H1 (cell line): ENCODE data around the gene SOX4. TPM values are rescaled to one million over a fixed set of nuclear protein-coding genes. Genes with fewer than 3 reads are reported as not detected.

ENCODE experiments used
- CTCF ChIA-PET: fragments of 300-600 bp; sonication (Branson Sonifier 250); formaldehyde crosslinking; loops from one replicate; lab custom pipeline; 2021; ENCODE audit not compliant: partially characterized antibody; lab: Charles Lee
- POLR2A ChIA-PET: fragments of 300-600 bp; sonication (Branson Sonifier 250); formaldehyde crosslinking; loops from one replicate; lab custom pipeline; 2021; ENCODE audit warnings: inconsistent platforms; ENCODE audit not compliant: partially characterized antibody; lab: Charles Lee
- DNase-seq, 2 experiments: peaks; one replicate each; pipeline versions ENCODE4 v3.0.0 to v3.0.0-alpha.2; 2010 to 2022; ENCODE audit warnings: low spot score in 2 of 2, low read depth in 1 of 2, mixed read lengths in 1 of 2
- FAIRE-seq: peaks from 2 replicates; lab custom pipeline; 2011; peaks lifted over from hg19 to GRCh38; lab: Jason Lieb, UNC
- H2AFZ ChIP-seq: 2 replicates; pipeline ENCODE4 v1.8.1; 2012; ENCODE audit warnings: low read length, inconsistent platforms
- H2AK5ac ChIP-seq: 2 replicates; pipeline ENCODE4 v1.6.1; 2013; ENCODE audit warnings: low read depth, low read length
- H2BK120ac ChIP-seq: replicated peaks from 2 replicates; pipeline ENCODE3; 2013; ENCODE audit warnings: low read depth, low read length, inconsistent platforms
- H2BK12ac ChIP-seq: 2 replicates; pipeline ENCODE4 v1.6.1; 2013; ENCODE audit warnings: low read depth, low read length
- H2BK15ac ChIP-seq: 2 replicates; pipeline ENCODE4 v1.6.1; 2013; ENCODE audit warnings: low read length
- H2BK20ac ChIP-seq: 2 replicates; pipeline ENCODE4 v1.6.1; 2013; ENCODE audit warnings: low read length
- H2BK5ac ChIP-seq: 2 replicates; pipeline ENCODE4 v1.6.1; 2013; ENCODE audit warnings: low read depth, low read length
- H3K14ac ChIP-seq: 2 replicates; pipeline ENCODE4 v1.6.1; 2013; ENCODE audit warnings: inconsistent platforms; ENCODE audit not compliant: insufficient read length
- H3K18ac ChIP-seq: 2 replicates; pipeline ENCODE4 v1.6.1; 2013; ENCODE audit warnings: low read length; ENCODE audit errors: extremely low read depth
- H3K23ac ChIP-seq: 2 replicates; pipeline ENCODE4 v1.6.1; 2013; ENCODE audit warnings: inconsistent platforms; ENCODE audit not compliant: insufficient read length
- H3K23me2 ChIP-seq: 2 replicates; pipeline ENCODE4 v1.6.1; 2013; ENCODE audit warnings: low read depth, low read length
- H3K27ac ChIP-seq: 2 replicates; pipeline ENCODE4 v1.6.1; 2011; ENCODE audit warnings: low read depth, low read length, inconsistent platforms
- H3K27me3 ChIP-seq, 4 experiments: replicated peaks in 1 of 4; 1 replicate in 1 of 4; 2 replicates in 3 of 4; pipeline versions ENCODE4 v1.6.1 to v1.8.1; 2011 to 2013; ENCODE audit warnings: low read length in 3 of 4, mild to moderate bottlenecking in 3 of 4, inconsistent platforms in 2 of 4, mixed read lengths in 2 of 4, moderate library complexity in 1 of 4; ENCODE audit not compliant: control insufficient read depth in 3 of 4, insufficient read depth in 3 of 4; ENCODE audit errors: extremely low read depth in 1 of 4
- H3K36me3 ChIP-seq, 4 experiments: 2 replicates each; pipeline versions ENCODE4 v1.6.1 to v1.8.1; 2011 to 2013; ENCODE audit warnings: mild to moderate bottlenecking in 4 of 4, low read length in 3 of 4, moderate library complexity in 2 of 4, control low read depth in 1 of 4, inconsistent platforms in 1 of 4; ENCODE audit not compliant: insufficient read depth in 4 of 4, control insufficient read depth in 2 of 4
- H3K4ac ChIP-seq: replicated peaks from 2 replicates; pipeline ENCODE3; 2013; ENCODE audit warnings: low read length, low read depth, mixed read lengths, inconsistent platforms; ENCODE audit not compliant: insufficient read length
- H3K4me1 ChIP-seq, 4 experiments: replicated peaks in 1 of 4; 1 replicate in 1 of 4; 2 replicates in 3 of 4; pipeline versions ENCODE4 v1.6.1 to v1.8.1; 2011 to 2013; ENCODE audit warnings: low read length in 3 of 4, inconsistent platforms in 2 of 4, mixed read lengths in 1 of 4; ENCODE audit not compliant: insufficient read depth in 4 of 4, control insufficient read depth in 3 of 4
- H3K4me2 ChIP-seq, 2 experiments: 2 replicates each; pipeline versions ENCODE4 v1.6.1 to v1.8.1; 2011 to 2013; ENCODE audit warnings: low read depth in 2 of 2, low read length in 2 of 2, control low read depth in 1 of 2, inconsistent platforms in 1 of 2, mild to moderate bottlenecking in 1 of 2; ENCODE audit not compliant: insufficient read depth in 1 of 2
- H3K4me3 ChIP-seq, 4 experiments: fragments of 200-600, 300-600 bp in 1 of 4; sonication (generic), shearing (Covaris generic), sonication (Bioruptor Twin) in 1 of 4; 2 replicates each; pipeline versions ENCODE4 v1.5.1 to v1.8.1; 2011 to 2016; ENCODE audit warnings: low read length in 4 of 4, low read depth in 3 of 4, control low read depth in 2 of 4, inconsistent platforms in 2 of 4, mild to moderate bottlenecking in 2 of 4, mixed read lengths in 1 of 4, moderate library complexity in 1 of 4; ENCODE audit not compliant: insufficient read depth in 2 of 4; ENCODE audit errors: extremely low read depth in 1 of 4
- H3K56ac ChIP-seq: replicated peaks from 2 replicates; pipeline ENCODE3; 2013; ENCODE audit warnings: low read depth, mild to moderate bottlenecking, mixed read lengths, low read length, inconsistent platforms; ENCODE audit not compliant: insufficient read length
- H3K79me1 ChIP-seq: 2 replicates; pipeline ENCODE4 v1.6.1; 2013; ENCODE audit warnings: low read depth, low read length, control low read depth
- H3K79me2 ChIP-seq, 2 experiments: 2 replicates each; pipeline versions ENCODE4 v1.6.1 to v1.8.1; 2012 to 2013; ENCODE audit warnings: low read length in 2 of 2, mild to moderate bottlenecking in 2 of 2, inconsistent platforms in 1 of 2; ENCODE audit not compliant: insufficient read depth in 2 of 2, control insufficient read depth in 1 of 2
- H3K9ac ChIP-seq, 4 experiments: replicated peaks in 1 of 4; 1 replicate in 1 of 4; 2 replicates in 3 of 4; pipeline versions ENCODE4 v1.6.1 to v1.8.1; 2011 to 2013; ENCODE audit warnings: low read depth in 3 of 4, low read length in 3 of 4, control low read depth in 2 of 4, mild to moderate bottlenecking in 2 of 4, moderate library complexity in 2 of 4, inconsistent platforms in 1 of 4; ENCODE audit errors: extremely low read depth in 1 of 4
- H3K9me3 ChIP-seq, 2 experiments: 2 replicates each; pipeline versions ENCODE4 v1.6.1 to v1.8.1; 2012 to 2013; ENCODE audit warnings: mild to moderate bottlenecking in 2 of 2, moderate library complexity in 2 of 2, control low read depth in 1 of 2, inconsistent platforms in 1 of 2, low read depth in 1 of 2, low read length in 1 of 2, mixed read lengths in 1 of 2; ENCODE audit not compliant: insufficient read depth in 2 of 2
- H4K20me1 ChIP-seq, 2 experiments: replicated peaks in 1 of 2; 2 replicates each; pipeline versions ENCODE3 to v1.8.1; 2011 to 2013; ENCODE audit warnings: inconsistent platforms in 2 of 2, low read length in 2 of 2, mild to moderate bottlenecking in 1 of 2; ENCODE audit not compliant: insufficient read depth in 2 of 2, control insufficient read depth in 1 of 2
- H4K5ac ChIP-seq: 2 replicates; pipeline ENCODE4 v1.6.1; 2013; ENCODE audit warnings: low read length, low read depth, mixed read lengths, inconsistent platforms; ENCODE audit not compliant: insufficient read length
- H4K8ac ChIP-seq: 2 replicates; pipeline ENCODE4 v1.8.0; 2013; ENCODE audit warnings: mild to moderate bottlenecking, moderate library complexity, low read length, inconsistent platforms; ENCODE audit not compliant: insufficient read depth; ENCODE audit errors: extremely low read depth
- H4K91ac ChIP-seq: replicated peaks from 2 replicates; pipeline ENCODE3; 2013; ENCODE audit warnings: low read length, mixed read lengths, inconsistent platforms; ENCODE audit not compliant: insufficient read length
- CBX8 ChIP-seq: fragments of 300-800, 300-1000 bp; sonication (generic); IDR thresholded peaks from 2 replicates; pipeline ENCODE4 v1.7.1; 2016; ENCODE audit warnings: low read depth, low read length, borderline replicate concordance
- CHD1 ChIP-seq: IDR thresholded peaks from 2 replicates; pipeline ENCODE4 v1.6.1; 2012; ENCODE audit warnings: low read depth, low read length, improper control_type of control experiment
- CTCF ChIP-seq, 3 experiments: IDR thresholded peaks; 1 replicate in 2 of 3; 2 replicates in 1 of 3; pipeline versions ENCODE4 v1.5.1 to v1.6.1; 2011; ENCODE audit warnings: low read length in 3 of 3, mild to moderate bottlenecking in 3 of 3, inconsistent platforms in 2 of 3, low read depth in 1 of 3, moderate library complexity in 1 of 3; ENCODE audit not compliant: insufficient read depth in 1 of 3; ENCODE audit errors: control extremely low read depth in 1 of 3
- EGR1 ChIP-seq: IDR thresholded peaks from 2 replicates; pipeline ENCODE4 v1.6.1; 2011; ENCODE audit warnings: low read depth, low read length, borderline replicate concordance
- POLR2AphosphoS5 ChIP-seq: IDR thresholded peaks from 2 replicates; pipeline ENCODE4 v1.6.1; 2011; ENCODE audit warnings: low read depth, low read length
- RAD21 ChIP-seq, 2 experiments: IDR thresholded peaks in 1 of 2; conservative IDR thresholded peaks in 1 of 2; 2 replicates each; pipeline ENCODE4 v1.6.1; 2011; ENCODE audit warnings: low read depth in 2 of 2, low read length in 2 of 2, improper control_type of control experiment in 1 of 2, inconsistent platforms in 1 of 2, mild to moderate bottlenecking in 1 of 2, moderate library complexity in 1 of 2
- TAF7 ChIP-seq: optimal IDR thresholded peaks from 2 replicates; pipeline ENCODE3; 2011; ENCODE audit warnings: low read depth, mild to moderate bottlenecking, inconsistent platforms, low read length, moderate library complexity, borderline replicate concordance
- TEAD4 ChIP-seq: IDR thresholded peaks from 2 replicates; pipeline ENCODE4 v1.6.1; 2012; ENCODE audit warnings: low read depth, low read length, inconsistent platforms, mixed read lengths
- WGBS, 2 experiments: shearing (Covaris generic) in 1 of 2; methylation state at CpG; one replicate each; pipeline versions ENCODE4 v1.1.6 to v1.1.7; 2013 to 2015; ENCODE audit warnings: low lambda C conversion rate in 2 of 2, mixed read lengths in 2 of 2, inconsistent platforms in 1 of 2, low coverage in 1 of 2, missing lambda C conversion rate in 1 of 2; ENCODE audit not compliant: insufficient replicate concordance in 2 of 2, insufficient coverage in 1 of 2, insufficient read length in 1 of 2; ENCODE audit errors: extremely low coverage in 1 of 2, missing lambda C conversion rate in 1 of 2; 5-methylcytosine and 5-hydroxymethylcytosine counted together
- polyA plus RNA-seq, 7 experiments: library from polyadenylated mRNA; depleted of rRNA in 3 of 7; stranded (reverse) in 5 of 7; unstranded in 2 of 7; fragments of >200 nt in 5 of 7; fragments of 200-250 nt in 2 of 7; gene quantifications; 1 replicate in 5 of 7; 2 replicates in 1 of 7; 4 replicates in 1 of 7; pipeline versions ENCODE4 v1.2.1 to v1.2.3, GENCODE V29; 2011 to 2013; ENCODE audit warnings: missing spikeins in 2 of 7, mixed read lengths in 2 of 7
- total RNA-seq: library from RNA; stranded (reverse); fragmentation: NEBNext Ultra II Directional; extraction: Animal tissue kit (Norgen Biotek cat#: 25700); gene quantifications from 2 replicates; pipeline ENCODE4 v1.2.1, GENCODE V29; 2021

Gene SOX4
- total and polyA plus RNA-seq, 2 of the 8 experiments (the other 6 are each of a cell fraction or from before 2014, with no cell fraction given) = 14.1 to 169 TPM

GRCh38 chr6:21596949-21597682, 3.6 kb downstream of the SOX4 start:
- no peak overlapping the region for H2BK20ac ChIP-seq
- no peak overlapping the region for H3K4ac ChIP-seq
- no peak overlapping the region for H2BK12ac ChIP-seq
- H3K14ac ChIP-seq = no peak overlapping the region
- no peak overlapping the region for H3K56ac ChIP-seq
- H3K4me1 ChIP-seq = peaks cover 0 to 13% (median 6%) of the 10 kb centered on the region in 4 experiments; a peak in 6 of 7 replicates
- peak overlapping the region; percentile 80 to 87 for H3K4me2 ChIP-seq
- H3K9me3 ChIP-seq = no peaks in the 10 kb centered on the region
- H3K27ac ChIP-seq = peak overlapping the region; percentile 73; the same call in 1 of the 2 replicates
- TF ChIP-seq CBX8 (no peak), TAF7 (peak; percentile 44), TEAD4 (no peak), CHD1 (peak; percentile 9; the same call in 1 of the 2 replicates), POLR2AphosphoS5 (no peak), EGR1 (no peak), RAD21 (IDR thresholded peaks at IDR 0.05 in 1 of 2, conservative IDR thresholded peaks at IDR 0.05 in 1 of 2; ENCODE audit: low read depth in 2 of 2, low read length in 2 of 2) (peak in 1 of 2 experiments; percentile 4; a peak in 2 of 4 replicates), CTCF (IDR thresholded peaks at IDR 0.05; ENCODE audit: control extremely low read depth in 1 of 3, insufficient read depth in 1 of 3, low read depth in 1 of 3, low read length in 3 of 3) (peak in 1 of 3 experiments; percentile 25; a peak in 1 of 4 replicates)
- ChIA-PET CTCF (interaction anchor here (1.0 to 2.1 kb wide), 4 partner anchors 9 to 334 kb away, joined by 3 to 5 read pairs (median 3); no protein-coding TSS in a partner anchor), POLR2A (interaction anchor here (0.7 to 10.3 kb wide), 8 partner anchors 9 to 673 kb away, joined by 3 to 161 read pairs (median 6); no protein-coding TSS in a partner anchor)
- H4K8ac ChIP-seq = no peak overlapping the region
- no peak overlapping the region for H4K91ac ChIP-seq
- H3K27me3 ChIP-seq = no peaks in the 10 kb centered on the region
- H3K79me1 ChIP-seq = no peaks in the 10 kb centered on the region
- peaks cover 0 to 30% (median 6%) of the 10 kb centered on the region in 4 experiments; a peak in 2 of 8 replicates for H3K36me3 ChIP-seq
- no peak overlapping the region for H3K23ac ChIP-seq
- H4K20me1 ChIP-seq = peaks cover 6 to 7% of the 10 kb centered on the region in 2 experiments
- H2BK15ac ChIP-seq = no peak overlapping the region
- H2AK5ac ChIP-seq = no peak overlapping the region
- H3K4me3 ChIP-seq = peak overlapping the region; percentile 80 to 97 (median 84)
- H2BK5ac ChIP-seq = no peak overlapping the region
- peaks cover 29 to 69% of the 10 kb centered on the region in 2 experiments for H3K79me2 ChIP-seq
- DNase-seq (no peak), FAIRE-seq (no peak)
- 0 out of 2 replicates have a peak overlapping the region, but pooled peaks have one; percentile 66 for H3K18ac ChIP-seq
- peak overlapping the region; percentile 55 for H4K5ac ChIP-seq
- 7% methylated on average over 11 of the region's 14 CpGs; no CpG with 5 or more reads in 1 of the 2 experiments for WGBS, 2 experiments
- H3K23me2 ChIP-seq = peaks cover 9% of the 10 kb centered on the region
- no peak overlapping the region for H2AFZ ChIP-seq
- no peak overlapping the region for H2BK120ac ChIP-seq
- H3K9ac ChIP-seq = peak overlapping the region in 3 of 4 experiments; percentile 15 to 84 (median 44); a peak in 4 of 7 replicates
